MV-4-11 (cell line): Measurements from ENCODE around the gene DNAH3.
"Not testable (repeated sequence)": the region's sequence is repeated elsewhere in the genome, so short reads cannot be mapped to it uniquely, and the experiment has no call there.

Source experiments
- DNase-seq: peaks from one replicate; lab custom pipeline; 2025; lab: John Stamatoyannopoulos, UW

Gene DNAH3, protein sequence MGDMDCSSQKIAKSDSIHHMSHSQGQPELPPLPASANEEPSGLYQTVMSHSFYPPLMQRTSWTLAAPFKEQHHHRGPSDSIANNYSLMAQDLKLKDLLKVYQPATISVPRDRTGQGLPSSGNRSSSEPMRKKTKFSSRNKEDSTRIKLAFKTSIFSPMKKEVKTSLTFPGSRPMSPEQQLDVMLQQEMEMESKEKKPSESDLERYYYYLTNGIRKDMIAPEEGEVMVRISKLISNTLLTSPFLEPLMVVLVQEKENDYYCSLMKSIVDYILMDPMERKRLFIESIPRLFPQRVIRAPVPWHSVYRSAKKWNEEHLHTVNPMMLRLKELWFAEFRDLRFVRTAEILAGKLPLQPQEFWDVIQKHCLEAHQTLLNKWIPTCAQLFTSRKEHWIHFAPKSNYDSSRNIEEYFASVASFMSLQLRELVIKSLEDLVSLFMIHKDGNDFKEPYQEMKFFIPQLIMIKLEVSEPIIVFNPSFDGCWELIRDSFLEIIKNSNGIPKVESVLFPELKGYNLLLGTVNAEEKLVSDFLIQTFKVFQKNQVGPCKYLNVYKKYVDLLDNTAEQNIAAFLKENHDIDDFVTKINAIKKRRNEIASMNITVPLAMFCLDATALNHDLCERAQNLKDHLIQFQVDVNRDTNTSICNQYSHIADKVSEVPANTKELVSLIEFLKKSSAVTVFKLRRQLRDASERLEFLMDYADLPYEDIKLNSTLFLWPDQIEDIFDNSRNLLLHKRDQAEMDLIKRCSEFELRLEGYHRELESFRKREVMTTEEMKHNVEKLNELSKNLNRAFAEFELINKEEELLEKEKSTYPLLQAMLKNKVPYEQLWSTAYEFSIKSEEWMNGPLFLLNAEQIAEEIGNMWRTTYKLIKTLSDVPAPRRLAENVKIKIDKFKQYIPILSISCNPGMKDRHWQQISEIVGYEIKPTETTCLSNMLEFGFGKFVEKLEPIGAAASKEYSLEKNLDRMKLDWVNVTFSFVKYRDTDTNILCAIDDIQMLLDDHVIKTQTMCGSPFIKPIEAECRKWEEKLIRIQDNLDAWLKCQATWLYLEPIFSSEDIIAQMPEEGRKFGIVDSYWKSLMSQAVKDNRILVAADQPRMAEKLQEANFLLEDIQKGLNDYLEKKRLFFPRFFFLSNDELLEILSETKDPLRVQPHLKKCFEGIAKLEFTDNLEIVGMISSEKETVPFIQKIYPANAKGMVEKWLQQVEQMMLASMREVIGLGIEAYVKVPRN (N-terminal part only)

DNA sequence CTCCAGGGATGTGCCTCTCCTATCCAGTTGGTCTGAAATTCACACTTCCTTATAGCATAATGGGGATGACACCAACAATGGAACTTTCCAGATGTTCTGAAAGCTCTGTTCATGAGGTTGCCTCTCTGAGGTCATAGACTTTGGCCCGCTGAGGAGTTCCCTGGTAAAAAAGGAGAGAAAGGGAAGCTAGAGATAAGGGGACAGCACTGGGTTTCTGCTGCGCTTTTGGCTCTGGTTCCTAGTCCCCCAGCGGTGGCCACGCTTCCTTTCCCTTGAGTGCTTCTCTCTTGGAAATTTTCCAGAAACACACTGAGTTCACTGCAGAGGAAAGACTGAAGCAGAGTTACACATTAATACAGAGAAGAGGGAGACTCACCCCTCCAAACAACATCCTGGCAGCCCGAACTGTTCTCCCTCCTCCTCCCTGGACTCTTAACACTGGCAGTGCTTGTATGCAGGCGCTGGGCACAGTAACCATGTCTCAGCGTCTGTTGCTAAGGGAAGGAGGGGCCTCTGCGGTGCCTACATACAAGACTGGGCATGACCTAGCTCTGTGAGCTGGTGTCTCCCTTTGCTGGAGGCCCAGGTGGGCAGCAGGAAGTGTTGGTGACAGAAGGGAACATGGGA is at the start of gene DNAH3:
Gene DNAH3, minus strand, starts transcription at position 472 of the 627 bp plus-strand sequence. CDS start 527 bp downstream, outside the sequence.
- DNase-seq, result peak; percentile 13

DNA sequence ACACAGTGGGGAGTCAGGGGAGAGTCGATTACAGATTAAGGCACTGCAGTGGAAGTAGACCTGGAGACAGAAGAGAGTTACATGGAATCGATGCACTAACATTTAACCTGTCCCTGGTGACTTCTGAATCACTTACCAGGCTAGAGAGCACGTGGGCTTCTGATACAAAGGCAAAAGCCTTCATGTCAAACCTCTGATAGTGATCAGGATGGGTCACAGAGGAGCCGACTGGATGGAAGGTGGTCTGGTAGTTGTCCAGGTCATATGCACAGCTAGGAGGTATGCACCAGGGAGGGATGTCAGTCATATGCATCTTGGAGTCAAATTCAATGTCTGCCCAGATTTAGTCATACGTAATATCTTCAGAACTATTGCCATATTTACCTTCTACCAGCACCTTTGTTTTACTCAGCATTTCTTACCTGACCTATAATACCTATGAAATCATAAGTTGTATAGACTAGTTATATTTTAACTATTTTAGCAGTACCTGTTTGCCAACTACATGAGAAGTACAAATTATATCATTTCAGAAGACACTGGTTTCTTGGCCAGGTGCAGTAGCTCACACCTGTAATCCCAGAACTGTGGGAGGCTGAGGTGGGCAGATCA is 49.1 kb upstream of the DNAH3 start:
- DNase-seq, result no peak

DNA sequence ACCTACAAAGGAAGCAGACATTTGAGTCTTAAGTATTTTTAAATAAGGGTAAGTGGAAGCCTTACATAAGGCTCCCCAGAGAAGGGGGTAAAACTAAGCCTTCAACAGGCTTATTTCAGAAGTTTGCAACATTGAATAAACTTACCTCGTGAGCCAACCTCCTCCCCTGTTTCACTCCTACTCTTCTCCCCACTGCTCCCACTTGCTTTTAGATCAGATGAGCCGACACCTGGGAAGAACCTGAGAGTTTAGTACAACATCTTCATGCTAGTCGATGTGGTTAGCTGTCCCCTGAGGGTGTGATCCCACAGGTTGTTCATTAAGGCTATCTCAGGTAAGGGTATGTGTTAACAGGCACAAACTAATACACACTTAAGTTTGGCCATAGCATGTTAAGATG is 47.0 kb upstream of the DNAH3 start:
- DNase-seq, result no peak

DNA sequence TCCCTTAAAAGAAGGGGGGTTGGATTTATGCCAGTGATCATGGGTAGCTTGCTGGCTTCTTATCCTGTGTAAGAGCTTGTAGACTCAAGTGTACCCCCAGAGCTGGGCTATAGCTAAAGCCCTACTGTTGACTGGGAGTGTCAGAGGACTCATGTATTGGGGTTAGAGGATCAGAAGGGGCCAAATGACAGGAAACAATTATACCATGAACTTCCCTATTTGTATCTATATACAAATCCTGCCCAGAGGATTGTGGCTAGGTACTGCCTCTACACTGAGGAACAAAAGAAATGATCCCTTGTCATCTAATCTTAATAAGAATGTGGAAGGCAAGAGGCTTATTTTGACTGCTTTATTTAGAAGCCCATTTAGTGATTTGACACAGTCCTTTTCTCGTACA is 46.5 kb upstream of the DNAH3 start:
- peak; percentile 70 for DNase-seq

DNA sequence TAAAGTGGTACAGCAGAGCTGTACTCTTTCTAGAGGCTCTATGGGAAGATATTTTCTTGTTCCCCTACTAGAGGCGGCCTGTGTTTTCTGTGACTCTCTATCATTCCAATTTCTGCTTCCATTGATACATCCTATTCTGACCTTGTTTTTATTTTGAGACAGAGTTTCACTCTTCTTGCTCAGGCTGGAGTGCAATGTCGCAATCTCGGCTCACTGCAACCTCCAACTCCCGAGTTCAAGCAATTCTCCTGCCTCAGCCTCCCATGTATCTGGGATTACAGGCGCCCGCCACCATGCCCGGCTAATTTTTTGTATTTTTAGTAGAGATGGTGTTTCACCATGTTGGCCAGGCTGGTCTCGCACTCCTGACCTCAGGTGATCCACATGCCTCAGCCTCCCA is 44.7 kb upstream of the DNAH3 start:
- DNase-seq, result not testable (repeated sequence)

DNA sequence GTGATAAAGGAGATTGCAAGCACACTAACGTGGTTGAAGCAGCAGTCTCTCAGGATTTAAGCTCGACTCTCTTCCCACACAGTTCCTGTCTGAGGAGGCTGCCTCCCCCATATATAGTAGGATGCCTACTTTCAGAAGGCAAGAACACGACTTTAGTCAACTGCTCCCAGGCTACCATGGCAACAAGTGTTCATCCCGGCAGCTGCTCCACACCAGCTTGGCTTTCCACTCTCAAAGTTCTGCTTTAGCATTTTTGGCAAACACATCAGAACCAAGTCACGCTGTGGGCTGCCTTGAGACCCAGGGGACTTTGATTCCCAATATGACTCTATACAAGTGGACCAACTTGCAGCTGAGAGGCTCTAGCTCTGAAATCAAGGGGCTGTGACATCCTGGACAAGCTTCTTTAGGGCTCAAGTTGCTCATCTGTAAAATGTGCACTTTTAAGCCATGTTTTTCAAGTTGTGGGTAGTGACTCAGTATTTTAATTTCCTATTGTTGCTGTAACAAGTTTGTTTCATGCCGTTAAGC is 44.2 kb upstream of the DNAH3 start:
- no peak for DNase-seq

DNA sequence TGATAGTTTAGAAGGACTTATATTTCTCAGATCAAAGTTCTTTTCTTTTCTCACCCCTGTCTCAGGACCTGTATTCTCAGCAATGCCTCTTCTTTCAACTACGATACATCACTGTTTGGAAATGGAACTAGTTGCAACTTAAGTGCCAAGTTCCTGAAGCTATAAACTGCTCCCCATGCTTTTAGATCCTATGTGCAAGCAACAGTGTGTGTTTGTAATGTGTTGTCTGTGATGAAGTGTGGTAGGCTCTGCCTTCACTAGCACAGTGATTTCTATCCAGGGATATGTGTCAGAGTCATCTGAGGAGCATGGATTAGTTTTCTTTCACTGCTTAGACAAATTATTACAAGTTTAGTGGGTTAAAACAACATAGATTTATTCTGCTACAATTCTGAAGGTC is 42.3 kb upstream of the DNAH3 start:
- DNase-seq, result no peak

DNA sequence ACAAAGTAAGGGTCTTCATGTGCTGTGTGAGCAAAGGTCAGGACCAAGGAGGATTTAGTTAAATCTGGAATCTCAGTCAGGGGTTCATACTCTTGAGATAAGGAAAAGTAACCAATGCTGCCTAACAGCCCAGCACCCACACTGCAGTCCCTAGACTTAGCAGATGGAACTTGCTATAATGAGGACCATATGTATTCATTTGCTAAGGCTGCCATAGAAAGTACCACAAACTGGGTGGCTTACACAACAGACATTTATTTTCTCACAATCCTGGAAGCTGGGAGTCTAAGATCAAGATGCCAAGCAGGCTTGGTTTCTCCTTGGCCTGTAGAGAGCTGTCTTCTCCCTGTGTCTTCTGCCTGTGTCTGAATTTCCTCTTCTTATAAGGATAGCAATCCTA is 40.0 kb upstream of the DNAH3 start:
- no peak for DNase-seq

DNA sequence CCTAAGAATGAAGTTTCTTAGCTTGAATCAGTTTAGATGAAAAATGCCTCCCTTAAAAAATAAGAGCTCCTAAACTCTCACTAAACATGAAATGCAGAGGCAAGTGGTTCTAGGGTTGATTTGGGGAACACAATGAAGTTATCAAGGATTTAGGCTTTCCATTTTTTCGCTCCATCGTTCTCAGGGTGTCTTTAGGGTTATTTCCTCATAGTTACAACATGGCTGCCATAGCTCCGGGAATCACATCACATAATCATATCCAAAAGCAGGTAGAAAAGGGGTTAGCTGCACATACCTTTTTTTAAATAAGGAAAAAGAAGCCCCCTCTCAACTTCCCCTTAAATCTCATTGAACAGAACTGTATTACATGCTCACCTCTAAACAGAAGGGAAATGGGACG is 39.4 kb upstream of the DNAH3 start:
- DNase-seq, result no peak

DNA sequence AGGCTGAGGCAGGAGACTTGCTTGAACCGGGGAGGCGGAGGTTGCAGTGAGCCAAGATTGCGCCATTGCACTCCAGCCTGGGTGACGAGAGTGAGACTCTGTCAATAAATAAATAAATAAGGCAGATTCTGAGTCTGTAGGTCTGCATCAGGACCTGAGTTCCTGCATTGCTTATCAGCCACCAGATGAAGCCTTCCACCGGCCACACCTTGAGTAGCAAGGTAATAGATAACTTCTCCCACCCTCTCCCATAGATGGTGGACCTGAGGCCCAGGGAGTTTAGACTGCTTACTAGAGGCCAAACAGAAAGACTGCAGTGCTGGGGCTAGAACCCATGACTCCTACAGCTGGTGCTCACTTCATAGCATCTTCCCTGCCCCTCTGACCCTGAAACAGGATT is 38.7 kb upstream of the DNAH3 start:
- DNase-seq, result no peak

DNA sequence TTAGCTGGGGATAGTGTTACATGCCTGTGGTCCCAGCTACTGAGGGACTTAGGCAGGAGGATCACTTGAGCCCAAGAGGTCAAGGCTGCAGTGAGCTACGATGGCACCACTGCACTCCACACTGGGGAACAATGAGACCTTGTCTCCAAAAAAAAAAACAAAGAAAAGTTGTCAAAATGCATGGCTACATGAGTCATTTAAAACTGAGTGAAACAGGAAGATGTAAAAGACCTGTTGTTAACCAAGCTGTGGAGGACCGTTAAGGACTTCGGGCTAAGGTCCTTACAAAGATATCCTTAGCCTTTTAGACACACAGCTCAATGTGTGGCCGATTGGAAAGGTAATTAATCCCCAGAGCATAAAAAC is 35.7 kb upstream of the DNAH3 start:
- peak; percentile 63 for DNase-seq

DNA sequence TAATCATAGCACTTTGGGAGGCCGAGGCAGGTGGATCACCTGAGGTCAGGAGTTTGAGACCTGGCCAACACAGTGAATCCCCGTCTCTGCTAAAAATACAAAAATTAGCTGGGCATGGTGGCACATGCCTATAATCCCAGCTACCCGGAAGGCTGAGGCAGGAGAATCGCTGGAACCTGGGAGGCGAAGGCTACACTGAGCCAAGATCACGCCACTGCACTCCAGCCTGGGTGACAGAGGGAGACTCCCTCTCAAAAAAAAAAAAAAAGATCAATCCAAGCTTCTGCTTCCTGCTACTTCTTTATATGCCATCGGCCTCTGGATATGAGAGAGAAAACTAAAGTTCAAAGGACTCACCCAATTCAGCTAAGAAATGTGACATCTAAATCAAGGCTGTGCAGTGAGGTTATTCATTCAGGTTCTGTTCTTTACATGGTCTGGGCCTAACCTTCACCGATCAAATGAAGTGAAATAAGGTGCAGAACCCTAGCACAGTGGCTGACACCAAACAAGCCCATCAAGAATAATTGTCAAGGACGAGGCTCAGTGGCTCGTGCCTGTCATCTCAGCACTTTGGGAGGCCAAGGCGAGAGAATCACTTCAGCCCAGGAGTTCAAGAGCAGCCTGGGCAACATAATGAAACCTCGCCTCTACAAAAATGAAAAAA is 35.1 kb upstream of the DNAH3 start:
- no peak for DNase-seq

DNA sequence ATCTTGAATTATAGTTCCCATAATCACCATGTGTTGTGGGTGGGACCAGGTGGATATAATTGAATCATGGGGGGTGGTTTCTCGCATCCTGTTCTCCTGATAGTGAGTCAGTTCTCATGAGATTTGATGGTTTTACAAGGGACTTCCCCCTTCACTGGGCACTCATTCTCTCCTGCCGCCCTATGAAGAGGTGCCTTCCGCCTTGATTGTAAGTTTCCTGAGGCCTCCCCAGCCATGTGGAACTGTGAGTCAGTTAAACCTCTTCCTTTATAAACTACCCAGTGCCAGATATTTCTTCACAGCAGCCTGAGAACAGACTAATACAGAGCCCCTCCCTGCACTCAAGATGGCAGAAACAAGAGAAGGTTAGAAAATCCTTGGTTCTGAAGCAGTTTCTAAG is 34.2 kb upstream of the DNAH3 start:
- DNase-seq, result peak; percentile 41

DNA sequence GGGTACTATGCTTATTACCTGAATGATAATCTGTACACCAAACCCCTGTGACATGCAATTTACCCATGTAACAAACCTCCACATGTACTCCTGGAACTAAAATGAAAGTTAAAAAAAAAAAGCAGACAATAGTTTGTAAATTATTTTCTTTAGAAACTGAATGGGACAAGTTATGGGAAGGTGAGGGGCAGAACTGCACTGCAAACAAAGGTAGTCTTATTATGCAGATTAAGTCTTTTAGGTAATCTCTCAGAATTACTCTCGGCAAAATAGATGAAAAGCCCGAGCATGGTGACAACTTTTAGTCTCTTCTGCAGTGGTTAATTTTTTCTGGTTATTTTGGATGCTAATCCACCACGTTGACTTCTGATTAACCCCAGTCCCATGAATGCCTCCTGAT is 33.3 kb upstream of the DNAH3 start:
- DNase-seq, result no peak

DNA sequence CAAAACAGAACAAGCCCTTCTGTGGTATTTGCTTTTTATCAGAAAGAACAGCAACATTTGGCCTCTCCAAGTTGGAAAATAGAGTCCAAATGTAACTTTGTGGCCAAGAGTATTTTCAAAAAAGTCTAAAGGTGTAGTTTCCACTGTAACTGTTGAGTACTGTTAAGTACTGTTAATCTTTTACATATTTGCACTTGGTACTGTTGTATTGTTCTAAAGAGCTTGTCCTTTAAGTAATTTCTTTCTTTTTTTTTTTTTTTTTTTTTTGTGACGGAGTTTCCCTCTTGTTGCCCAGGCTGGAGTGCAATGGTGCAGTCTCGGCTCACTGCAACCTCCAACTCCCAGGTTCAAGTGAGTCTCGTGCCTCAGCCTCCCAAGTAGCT is 29.3 kb upstream of the DNAH3 start:
- DNase-seq, result no peak

DNA sequence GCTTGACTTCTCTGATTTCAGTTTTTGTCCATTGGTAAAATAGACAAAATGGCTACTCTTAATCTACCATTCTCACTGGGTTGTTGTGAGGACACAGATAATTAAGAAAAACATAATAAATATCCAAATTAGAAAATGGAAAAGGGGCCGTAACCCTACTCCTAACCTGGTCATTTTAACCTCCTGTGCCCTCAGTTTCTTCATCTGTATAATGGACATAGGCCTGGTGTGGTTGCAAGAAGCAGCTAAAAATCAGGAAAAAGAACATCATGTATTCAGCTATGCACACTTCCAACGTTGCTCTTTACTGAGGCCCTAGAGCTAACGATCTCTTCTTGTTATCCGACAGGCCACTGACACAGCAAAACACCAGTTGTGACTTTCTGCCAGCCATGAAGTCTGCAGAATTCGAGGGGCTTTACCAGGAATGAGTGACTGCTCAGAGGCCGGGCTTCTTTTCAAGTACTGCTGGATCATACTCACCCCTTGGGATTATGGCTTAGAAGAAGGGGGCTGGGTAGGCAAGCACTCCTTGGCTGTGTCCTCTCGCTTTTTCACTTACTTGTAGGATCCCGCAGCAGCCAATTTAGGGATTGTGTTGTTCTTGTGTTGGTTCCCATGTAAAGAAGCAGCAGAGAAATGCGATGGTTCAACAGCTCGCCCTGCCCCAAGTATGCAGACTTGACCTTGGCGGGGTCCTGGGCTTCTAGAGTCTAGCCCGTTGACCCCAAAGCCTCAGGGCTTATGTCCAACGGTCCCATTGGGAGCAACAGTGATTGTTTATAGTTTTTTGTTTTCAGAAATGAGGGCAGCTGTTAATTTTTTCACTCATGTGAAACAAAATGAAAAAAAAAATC is 28.7 kb upstream of the DNAH3 start:
- no peak for DNase-seq

DNA sequence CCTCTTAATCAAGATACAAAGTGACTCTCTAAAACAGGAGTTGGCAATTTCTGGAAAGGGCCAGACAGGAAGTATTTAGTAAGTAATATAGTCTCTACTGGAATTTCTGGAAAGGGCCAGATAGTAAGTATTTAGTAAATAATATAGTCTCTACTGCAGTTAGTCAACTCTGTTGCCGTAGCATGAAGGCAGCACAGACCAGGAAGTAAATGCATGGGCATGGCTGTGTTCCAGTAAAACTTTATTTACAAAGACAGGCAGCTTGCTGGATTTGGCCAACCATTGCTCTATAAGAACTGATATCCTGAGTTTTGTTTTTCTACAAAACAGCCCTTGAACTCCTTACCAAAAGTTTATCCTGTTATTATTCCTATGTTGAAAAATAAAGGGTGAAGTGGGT is 24.8 kb upstream of the DNAH3 start:
- no peak for DNase-seq

DNA sequence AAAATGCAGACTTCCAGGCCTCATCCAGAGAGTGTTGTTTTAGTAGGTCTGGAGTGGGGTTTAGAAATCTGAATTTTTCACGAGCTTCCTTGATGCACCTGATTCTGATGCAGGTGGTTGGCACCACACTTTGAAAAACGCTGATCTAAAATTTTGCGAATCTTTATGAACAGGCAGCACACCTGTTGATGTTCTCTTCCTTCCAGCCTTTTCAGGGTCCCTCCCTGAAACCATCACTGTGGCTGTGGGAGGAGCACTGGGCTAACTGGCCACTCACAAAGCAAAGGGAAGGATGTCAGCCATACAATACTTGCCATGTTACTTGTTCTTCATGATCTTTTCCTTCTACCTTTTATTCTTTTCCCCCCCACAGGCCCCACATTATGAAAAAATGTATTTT is 22.0 kb upstream of the DNAH3 start:
- no peak for DNase-seq

DNA sequence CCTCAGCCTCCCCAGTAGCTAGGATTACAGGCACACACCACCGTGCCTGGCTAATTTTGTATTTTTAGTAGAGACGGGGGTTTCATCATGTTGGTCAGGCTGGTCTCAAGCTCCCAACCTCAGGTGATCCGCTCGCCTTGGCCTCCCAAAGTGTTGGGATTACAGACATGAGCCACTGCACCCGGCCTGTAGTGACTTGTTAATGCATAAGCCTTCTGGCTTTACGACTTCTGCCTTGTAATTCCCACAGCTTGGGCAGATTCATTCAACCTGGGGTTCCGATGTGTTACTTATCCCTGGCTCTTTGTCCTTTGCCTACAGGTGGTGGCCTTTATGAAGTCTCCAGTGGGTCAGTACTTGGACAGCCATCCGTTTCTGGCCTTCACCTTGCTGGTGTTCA is 19.5 kb upstream of the DNAH3 start:
- DNase-seq, result not testable (repeated sequence)
